Gastrocnemius medialis (tissue), 4 donors: ENCODE measurements around the gene METTL16. TPM values are rescaled to one million over a fixed set of nuclear protein-coding genes. Genes with fewer than 3 reads are reported as not detected.
A peak's percentile ranks its signal among the peaks of the same experiment; 100 is the strongest.

ENCODE experiments used
- ATAC-seq, 2 donors: fragments of 150-250 bp; one replicate each; pipeline ENCODE4 v1.9.1; 2016
- DNase-seq, 2 donors: peaks; one replicate each; pipeline ENCODE4 v3.0.0-alpha.2; 2019
- H3K27ac ChIP-seq, 4 donors: fragments of 200-600 bp; sonication (generic); 1 replicate in 1 of 4; 2 replicates in 3 of 4; pipeline ENCODE4 v1.5.1; 2016 to 2018; ENCODE audit warnings: mild to moderate bottlenecking in 2 of 4, moderate library complexity in 1 of 4
- H3K27me3 ChIP-seq, 3 donors: fragments of 200-600 bp; sonication (generic) in 2 of 3; 1 replicate in 1 of 3; 2 replicates in 2 of 3; pipeline versions ENCODE4 v1.5.1 to v1.6.0; 2016 to 2019; ENCODE audit warnings: mild to moderate bottlenecking in 1 of 3, moderate library complexity in 1 of 3
- H3K36me3 ChIP-seq, 2 donors: fragments of 200-600 bp; sonication (generic) in 1 of 2; one replicate each; pipeline ENCODE4 v1.5.1; 2017 to 2018
- H3K4me1 ChIP-seq, 2 donors: fragments of 200-600 bp; sonication (generic) in 1 of 2; one replicate each; pipeline ENCODE4 v1.5.1; 2016 to 2017; ENCODE audit warnings: mild to moderate bottlenecking in 2 of 2
- H3K4me3 ChIP-seq, 4 donors: fragments of 200-600 bp; sonication (generic) in 3 of 4; 1 replicate in 1 of 4; 2 replicates in 3 of 4; pipeline ENCODE4 v1.5.1; 2016 to 2019; ENCODE audit warnings: mild to moderate bottlenecking in 2 of 4
- H3K9me3 ChIP-seq, 3 donors: fragments of 200-600 bp; sonication (generic) in 2 of 3; 1 replicate in 1 of 3; 2 replicates in 2 of 3; pipeline ENCODE4 v1.5.1; 2016 to 2019
- POLR2A ChIP-seq, 2 donors: fragments of 450-650 bp; IDR thresholded peaks; one replicate each; pipeline ENCODE4 v1.6.1; 2017; ENCODE audit warnings: antibody characterized with exemption in 2 of 2, mild to moderate bottlenecking in 2 of 2, moderate library complexity in 2 of 2
- in situ Hi-C, 4 donors: fragments of 200-750 bp; cut with MboI; loops; one replicate each; pipeline versions ENCODE4 v1.15.0 to v1.8.0; 2017; ENCODE audit warnings: low sequenced_read_pairs in 4 of 4
- intact Hi-C: fragments of 100-400 bp; cut with DNase I; formaldehyde crosslinking; loops from one replicate; pipeline ENCODE4 v1.15.1; 2023; ENCODE audit warnings: low total_unique reads
- total RNA-seq, 4 donors: library from RNA; depleted of rRNA; stranded (reverse); fragments of >200 nt; gene quantifications; one replicate each; pipeline versions ENCODE4 v1.1.0 to v1.2.3, GENCODE V29; 2016
- TF ChIP-seq, protein P1 (sequence below), 5 experiments: fragments of 450-650 bp in 3 of 5; fragments of 200-600 bp in 2 of 5; sonication (generic) in 2 of 5; IDR thresholded peaks in 4 of 5; conservative IDR thresholded peaks in 1 of 5; 1 replicate in 4 of 5; 2 replicates in 1 of 5; pipeline ENCODE4 v1.5.1; 2016 to 2019; ENCODE audit warnings: antibody characterized with exemption in 5 of 5, mild to moderate bottlenecking in 3 of 5, moderate library complexity in 3 of 5

The METTL16 gene
- total RNA-seq, 4 donors from 2014 or later, result 18.2 to 59.7 (median 25.4) TPM

DNA sequence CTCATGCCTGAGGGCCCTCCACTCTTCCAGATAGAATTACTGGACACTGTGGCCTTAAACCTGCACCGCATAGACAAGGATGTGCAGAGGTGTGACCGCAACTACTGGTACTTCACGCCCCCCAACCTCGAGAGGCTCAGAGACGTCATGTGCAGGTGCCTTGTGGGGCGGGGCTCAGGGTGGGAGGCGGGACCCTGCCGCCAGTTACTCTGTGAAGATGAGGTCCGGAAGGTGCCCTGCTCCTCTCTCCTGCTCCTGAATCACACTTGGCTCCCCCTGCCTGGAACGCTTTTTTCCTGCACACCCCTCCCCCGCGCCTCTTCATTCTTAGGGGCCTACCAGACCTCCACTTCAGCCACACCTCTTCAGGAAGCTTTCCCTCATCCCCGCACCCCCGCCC is 135.6 kb downstream of the METTL16 start:
- Histone ChIP-seq H3K36me3 (peaks cover 0 to 34% of the 10 kb centered on the region in 2 donors), H3K27me3 (no peaks in the 10 kb centered on the region), H3K4me1 (peaks cover 0 to 5% of the 10 kb centered on the region in 2 donors), H3K27ac (no peak overlapping the region), H3K4me3 (no peak overlapping the region), H3K9me3 (no peaks in the 10 kb centered on the region)
- DNase-seq (no peak), ATAC-seq (no peak)
- intact Hi-C loops, result no loop called here
- in situ Hi-C loops, result loop anchor here in 3 of 4 donors (5.0 kb wide), 3 partner anchors 36 to 51 kb away; no protein-coding TSS in a partner anchor
- no peak for TF ChIP-seq POLR2A (IDR thresholded peaks at IDR 0.05)
- TF ChIP-seq, protein P1, sequence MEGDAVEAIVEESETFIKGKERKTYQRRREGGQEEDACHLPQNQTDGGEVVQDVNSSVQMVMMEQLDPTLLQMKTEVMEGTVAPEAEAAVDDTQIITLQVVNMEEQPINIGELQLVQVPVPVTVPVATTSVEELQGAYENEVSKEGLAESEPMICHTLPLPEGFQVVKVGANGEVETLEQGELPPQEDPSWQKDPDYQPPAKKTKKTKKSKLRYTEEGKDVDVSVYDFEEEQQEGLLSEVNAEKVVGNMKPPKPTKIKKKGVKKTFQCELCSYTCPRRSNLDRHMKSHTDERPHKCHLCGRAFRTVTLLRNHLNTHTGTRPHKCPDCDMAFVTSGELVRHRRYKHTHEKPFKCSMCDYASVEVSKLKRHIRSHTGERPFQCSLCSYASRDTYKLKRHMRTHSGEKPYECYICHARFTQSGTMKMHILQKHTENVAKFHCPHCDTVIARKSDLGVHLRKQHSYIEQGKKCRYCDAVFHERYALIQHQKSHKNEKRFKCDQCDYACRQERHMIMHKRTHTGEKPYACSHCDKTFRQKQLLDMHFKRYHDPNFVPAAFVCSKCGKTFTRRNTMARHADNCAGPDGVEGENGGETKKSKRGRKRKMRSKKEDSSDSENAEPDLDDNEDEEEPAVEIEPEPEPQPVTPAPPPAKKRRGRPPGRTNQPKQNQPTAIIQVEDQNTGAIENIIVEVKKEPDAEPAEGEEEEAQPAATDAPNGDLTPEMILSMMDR (IDR thresholded peaks at IDR 0.05 in 4 of 5, conservative IDR thresholded peaks at IDR 0.05 in 1 of 5), result no peak

DNA sequence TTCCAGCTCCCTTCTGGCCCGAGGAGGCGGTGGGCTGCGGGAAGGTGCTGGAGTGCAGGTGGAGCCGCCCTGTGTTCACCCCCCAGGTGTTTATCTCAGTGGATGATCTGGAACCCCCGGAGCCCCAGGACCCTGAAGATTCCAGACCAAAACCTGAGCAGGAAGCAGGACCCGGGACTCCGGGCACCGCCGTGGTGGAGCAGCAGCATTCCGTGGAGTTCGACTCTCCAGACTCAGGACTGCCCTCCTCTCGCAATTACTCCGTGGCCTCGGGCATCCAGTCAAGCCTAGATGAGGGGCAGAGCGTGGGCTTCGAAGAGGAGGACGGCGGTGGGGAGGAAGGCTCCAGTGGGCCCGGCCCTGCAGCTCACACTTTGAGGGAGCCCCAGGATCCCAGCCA is 136.3 kb downstream of the METTL16 start:
- DNase-seq (no peak), ATAC-seq (no peak)
- TF ChIP-seq POLR2A (IDR thresholded peaks at IDR 0.05), result no peak
- TF ChIP-seq, protein P1 (IDR thresholded peaks at IDR 0.05 in 4 of 5, conservative IDR thresholded peaks at IDR 0.05 in 1 of 5), result no peak
- Histone ChIP-seq H3K9me3 (no peaks in the 10 kb centered on the region), H3K27ac (peak overlapping the region in 1 of 4 donors; percentile 57), H3K36me3 (peaks cover 0 to 34% of the 10 kb centered on the region in 2 donors), H3K4me3 (no peak overlapping the region), H3K4me1 (peaks cover 0 to 5% of the 10 kb centered on the region in 2 donors), H3K27me3 (no peaks in the 10 kb centered on the region)
- in situ Hi-C loops, result loop anchor here in 3 of 4 donors (5.0 kb wide), 3 partner anchors 37 to 52 kb away; no protein-coding TSS in a partner anchor
- intact Hi-C loops, result no loop called here

DNA sequence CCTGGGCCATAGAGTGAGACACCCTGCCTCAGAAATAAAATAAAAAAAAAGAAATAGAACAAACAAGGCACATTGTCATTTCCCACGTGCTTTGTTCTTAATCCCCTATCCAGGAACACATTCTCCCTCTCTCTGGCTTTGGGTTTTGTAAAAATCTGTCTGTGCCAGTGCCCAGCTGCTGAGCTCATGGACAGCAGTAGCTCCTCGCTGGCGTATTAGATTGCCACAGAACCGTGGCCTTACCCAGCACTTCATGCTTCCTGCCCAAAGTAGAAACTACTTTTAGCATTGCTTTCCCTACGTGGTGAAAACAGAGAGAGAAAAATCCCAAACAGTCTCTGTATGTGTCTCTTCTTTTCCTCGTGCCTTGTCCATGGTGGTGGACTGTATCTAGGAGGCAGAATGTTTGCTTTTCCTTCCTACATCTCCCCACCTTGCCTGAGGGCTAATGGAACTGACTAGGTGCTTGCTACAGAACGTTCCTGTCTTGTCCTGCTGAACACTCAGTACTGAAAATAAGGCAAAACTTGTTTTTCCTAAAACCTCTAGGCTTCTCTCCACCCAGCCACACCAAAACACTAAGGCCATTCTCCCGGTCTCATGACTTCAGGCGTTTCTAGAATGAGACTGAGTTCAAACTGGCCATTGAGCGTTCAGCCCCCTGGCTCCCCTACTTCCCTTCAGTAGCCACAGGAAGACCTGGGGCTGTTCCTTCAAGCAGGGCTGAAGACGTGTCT is 137.0 kb downstream of the METTL16 start:
- Histone ChIP-seq H3K27ac (peak overlapping the region in 1 of 4 donors; percentile 57), H3K4me1 (peaks cover 0 to 5% of the 10 kb centered on the region in 2 donors), H3K36me3 (peaks cover 0 to 29% of the 10 kb centered on the region in 2 donors), H3K4me3 (no peak overlapping the region), H3K9me3 (no peaks in the 10 kb centered on the region), H3K27me3 (no peaks in the 10 kb centered on the region)
- ATAC-seq, result peak in 1 of 2 donors; percentile 56
- intact Hi-C loops, result no loop called here
- DNase-seq, result no peak
- TF ChIP-seq POLR2A (IDR thresholded peaks at IDR 0.05), result no peak
- TF ChIP-seq, protein P1 (IDR thresholded peaks at IDR 0.05 in 4 of 5, conservative IDR thresholded peaks at IDR 0.05 in 1 of 5), result no peak
- in situ Hi-C loops, result loop anchor here in 3 of 4 donors (5.0 kb wide), 3 partner anchors 38 to 53 kb away; no protein-coding TSS in a partner anchor

DNA sequence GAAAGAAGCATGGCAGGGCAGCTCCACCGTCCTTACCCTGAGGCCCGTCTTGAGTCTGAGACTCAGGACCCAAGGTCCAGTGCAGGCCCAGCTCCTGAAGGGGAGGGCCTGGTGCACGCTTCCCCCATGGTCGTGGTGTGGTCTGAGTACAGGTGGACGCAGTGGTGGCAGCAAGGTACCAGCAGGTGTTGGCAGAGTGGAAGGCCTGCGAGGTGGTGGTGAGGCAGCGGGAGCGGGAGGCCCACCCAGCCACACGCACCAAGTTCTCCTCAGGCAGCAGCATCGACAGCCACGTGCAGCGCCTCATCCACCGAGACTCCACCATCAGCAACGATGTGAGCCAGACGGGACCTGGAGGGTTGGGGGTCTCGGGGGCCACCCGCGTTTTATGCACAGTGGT is 138.5 kb downstream of the METTL16 start:
- Histone ChIP-seq H3K4me3 (no peak overlapping the region), H3K9me3 (no peaks in the 10 kb centered on the region), H3K36me3 (peaks cover 0 to 25% of the 10 kb centered on the region in 2 donors), H3K27me3 (no peaks in the 10 kb centered on the region), H3K27ac (no peak overlapping the region), H3K4me1 (peaks cover 0 to 5% of the 10 kb centered on the region in 2 donors)
- DNase-seq (no peak), ATAC-seq (no peak)
- intact Hi-C loops, result no loop called here
- TF ChIP-seq POLR2A (IDR thresholded peaks at IDR 0.05), result no peak
- TF ChIP-seq, protein P1 (IDR thresholded peaks at IDR 0.05 in 4 of 5, conservative IDR thresholded peaks at IDR 0.05 in 1 of 5), result no peak
- in situ Hi-C loops, result no loop called here
